Measurements from ENCODE around the gene NDRG3.

DNA sequence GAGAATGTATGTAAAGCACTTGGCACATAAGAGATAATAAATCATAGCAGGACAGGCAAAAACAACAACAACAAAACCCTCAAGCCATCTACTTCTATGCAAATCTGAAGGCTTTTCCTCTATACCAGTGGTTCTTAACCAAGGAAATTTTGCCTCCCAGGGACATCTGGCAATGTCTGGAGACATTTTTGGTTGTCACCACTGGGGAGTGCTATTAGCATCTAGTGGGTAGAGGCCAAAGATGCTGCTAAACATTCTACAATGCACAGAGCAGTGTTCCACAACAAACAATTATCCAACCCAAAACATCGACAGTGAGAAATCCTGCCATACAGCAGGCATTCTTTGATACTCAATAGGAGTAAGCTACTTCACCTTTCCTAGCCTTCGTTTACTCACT lies 28.2 kb downstream of the NDRG3 start:
- TF ChIP-seq POLR2A (IDR thresholded peaks at IDR 0.05) (no peak), POLR2AphosphoS5 (IDR thresholded peaks at IDR 0.05) (no peak)
